ENCODE measurements around the gene GALNT18.

Gene GALNT18

GRCh38 chr11:11545285-11546275, 76.2 kb downstream of the GALNT18 start:
- DNase-seq: no peak
- intact Hi-C loops (cut with DNase I): no loop called here

- intact Hi-C loops (cut with DNase I): no loop called here
- no peak for DNase-seq
Observed at GRCh38 chr11:11543656-11544055, 78.1 kb downstream of the GALNT18 start.

GRCh38 chr11:11540157-11540556, 81.6 kb downstream of the GALNT18 start:
- no peak for DNase-seq
- intact Hi-C loops (cut with DNase I): no loop called here

- intact Hi-C loops (cut with DNase I): no loop called here
- peak in 17 of 42 donors; percentile 10 to 62 (median 31) for DNase-seq
Observed at GRCh38 chr11:11538277-11538960, 83.4 kb downstream of the GALNT18 start.

DNA sequence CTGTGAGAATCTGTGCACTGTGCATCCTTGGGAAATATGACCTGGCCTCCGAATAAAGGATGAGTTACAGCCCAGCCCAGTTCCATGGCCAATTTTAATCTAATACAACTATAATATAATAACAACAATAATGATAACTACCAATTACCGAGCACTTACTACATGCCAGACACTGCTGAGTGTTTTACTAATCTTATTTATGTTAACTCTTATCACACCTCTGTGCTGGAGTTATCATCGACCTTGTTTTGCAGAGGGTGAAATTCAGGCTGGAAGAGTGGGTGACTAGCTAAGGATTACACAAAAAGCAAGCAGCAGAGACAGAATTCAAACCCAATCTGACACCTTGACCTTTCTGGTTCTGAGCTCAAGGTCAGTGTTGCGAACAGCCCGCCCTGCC, 83.9 kb downstream of the GALNT18 start:
- intact Hi-C loops (cut with DNase I): no loop called here
- no peak for DNase-seq

- no peak for DNase-seq
- intact Hi-C loops (cut with DNase I): no loop called here
Observed at GRCh38 chr11:11537372-11537771, 84.4 kb downstream of the GALNT18 start.

- DNase-seq: no peak
- intact Hi-C loops (cut with DNase I): no loop called here
Observed at GRCh38 chr11:11536650-11537049, 85.2 kb downstream of the GALNT18 start.

GRCh38 chr11:11535611-11536010, 86.2 kb downstream of the GALNT18 start:
- intact Hi-C loops (cut with DNase I): no loop called here
- DNase-seq: peak in 1 of 42 donors; percentile 14

- peak in 4 of 42 donors; percentile 23 to 56 (median 34) for DNase-seq
- intact Hi-C loops (cut with DNase I): no loop called here
Observed at GRCh38 chr11:11534981-11535380, 86.8 kb downstream of the GALNT18 start.

- intact Hi-C loops (cut with DNase I): no loop called here
- no peak for DNase-seq
Observed at GRCh38 chr11:11533751-11534150, 88.1 kb downstream of the GALNT18 start.

DNA sequence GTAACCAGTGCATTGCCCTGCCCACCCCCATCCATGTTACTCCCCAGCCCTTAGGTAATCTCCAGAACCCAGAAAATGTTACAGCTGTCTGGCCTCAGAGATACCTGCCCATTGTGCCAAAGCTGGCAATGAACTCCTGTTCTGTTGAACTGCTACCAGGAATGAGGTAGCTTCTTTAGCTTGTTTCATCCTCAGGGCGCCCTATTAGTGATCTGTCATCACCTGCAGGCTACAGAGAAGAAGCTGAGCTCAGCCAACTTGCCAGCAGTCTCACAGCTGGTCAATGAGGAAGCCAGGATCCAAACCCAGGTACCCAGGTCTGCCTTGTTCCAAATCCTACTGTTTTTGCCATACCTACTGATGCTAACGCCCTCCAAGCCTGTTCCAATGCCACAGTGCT, 88.7 kb downstream of the GALNT18 start:
- DNase-seq: no peak
- intact Hi-C loops (cut with DNase I): no loop called here

DNA sequence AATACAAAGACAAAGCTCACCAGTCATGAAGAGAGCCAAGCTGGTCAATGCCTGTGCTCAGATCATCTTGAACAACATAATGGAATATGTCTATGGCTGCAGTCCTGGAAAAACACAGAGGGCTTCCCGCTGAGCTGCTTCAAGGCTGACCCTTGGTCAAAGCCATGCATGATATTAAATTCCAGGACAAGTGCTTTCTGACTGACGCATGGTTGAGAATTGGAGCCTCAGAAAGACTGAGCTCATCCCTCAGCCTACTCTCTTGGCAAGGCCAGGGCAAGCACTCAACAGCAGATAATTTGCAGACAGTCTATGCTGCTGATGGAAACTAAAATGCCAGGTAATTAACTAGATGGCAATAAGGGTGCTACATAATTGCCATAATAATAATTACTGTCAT, 89.2 kb downstream of the GALNT18 start:
- intact Hi-C loops (cut with DNase I): no loop called here
- no peak for DNase-seq

GRCh38 chr11:11531131-11531908, 90.5 kb downstream of the GALNT18 start:
- DNase-seq: peak in 1 of 42 donors; percentile 32
- intact Hi-C loops (cut with DNase I): no loop called here

DNA sequence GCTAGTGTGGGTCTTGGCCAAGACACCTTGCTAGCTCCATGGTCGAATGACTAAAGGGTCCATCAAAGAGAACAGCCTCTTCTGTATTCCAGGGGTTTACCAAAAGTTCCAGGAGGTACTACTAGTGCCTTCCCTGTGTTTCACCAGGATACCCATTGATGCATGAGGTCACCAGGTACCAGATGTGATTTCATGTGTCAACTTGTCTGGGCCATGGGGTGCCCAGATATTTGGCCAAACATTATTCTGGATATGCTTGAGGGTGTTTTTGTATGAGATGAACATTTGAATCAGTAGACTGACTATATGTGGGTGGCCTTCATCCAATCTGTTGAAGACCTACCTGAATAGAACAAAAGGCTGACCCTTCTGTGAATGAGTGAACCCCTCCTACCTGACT, 92.8 kb downstream of the GALNT18 start:
- no peak for DNase-seq
- intact Hi-C loops (cut with DNase I): no loop called here

DNA sequence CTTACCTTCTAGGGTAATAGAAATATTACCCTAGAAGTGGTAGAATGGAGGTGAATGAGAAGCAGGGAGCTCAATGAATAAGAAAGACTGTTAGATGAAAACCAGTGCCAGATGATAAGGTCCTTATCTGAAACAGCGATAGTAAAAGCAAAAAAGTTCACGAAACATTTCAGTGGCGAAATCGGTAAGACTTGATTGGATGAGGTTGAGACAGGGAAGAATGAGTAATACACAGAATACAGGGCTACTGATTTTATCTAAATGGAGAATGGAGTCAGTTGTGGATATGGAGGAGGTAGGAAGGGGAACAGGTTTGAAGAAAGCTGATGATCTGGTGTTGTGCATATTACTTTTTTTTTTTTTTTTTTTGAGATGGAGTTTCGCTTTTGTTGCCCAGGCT, 96.5 kb downstream of the GALNT18 start:
- intact Hi-C loops (cut with DNase I): no loop called here
- no peak for DNase-seq

DNA sequence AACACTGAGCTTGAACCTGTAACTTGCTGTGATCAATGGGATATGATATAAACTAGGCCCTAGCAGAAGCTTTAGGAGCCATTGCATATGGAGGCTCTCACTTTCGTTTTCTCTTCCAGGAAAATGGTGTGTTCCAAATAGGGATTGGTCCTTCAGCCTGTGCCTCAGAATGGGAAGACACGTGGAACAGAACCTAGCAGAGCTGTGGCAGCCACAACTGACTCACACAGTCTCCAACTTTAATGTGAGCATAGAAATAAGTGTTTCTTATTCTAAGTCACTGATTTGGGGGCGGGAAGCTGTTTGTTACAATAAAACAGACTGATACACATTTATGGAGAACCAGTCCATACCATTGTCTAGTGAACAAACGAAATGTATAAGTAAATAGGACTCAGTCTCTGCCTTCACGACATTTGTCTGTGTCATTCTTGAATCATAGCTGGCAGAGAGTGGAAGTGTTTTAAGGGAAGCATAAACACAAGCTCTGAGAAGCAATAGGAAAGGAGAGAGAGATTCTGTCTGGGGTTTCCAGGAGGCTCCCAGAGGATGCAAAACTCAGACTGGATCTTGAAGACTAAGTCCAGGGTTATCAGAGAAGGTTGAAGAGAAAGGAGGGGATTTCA, 97.3 kb downstream of the GALNT18 start:
- intact Hi-C loops (cut with DNase I): no loop called here
- peak in 4 of 42 donors; percentile 16 to 36 (median 24) for DNase-seq

DNA sequence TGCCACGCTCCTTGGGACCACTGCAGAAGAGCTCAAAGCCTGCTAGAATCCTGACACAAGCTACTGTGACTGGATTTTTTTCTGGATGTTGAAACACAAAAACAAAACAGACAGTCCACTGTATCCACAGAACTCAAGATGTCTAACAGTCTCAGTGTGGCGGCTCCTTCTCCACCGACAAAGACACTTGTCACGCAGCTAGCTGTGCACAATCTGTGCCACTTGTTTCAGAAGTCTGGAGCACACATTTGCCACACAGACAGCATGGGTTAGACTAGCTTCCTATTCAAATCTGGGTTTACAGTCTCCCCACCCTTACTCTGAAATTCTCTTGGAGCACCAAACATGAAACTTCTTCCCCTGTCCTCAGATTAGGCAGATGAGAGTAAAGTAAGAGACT, 99.2 kb downstream of the GALNT18 start:
- intact Hi-C loops (cut with DNase I): no loop called here
- DNase-seq: no peak

DNA sequence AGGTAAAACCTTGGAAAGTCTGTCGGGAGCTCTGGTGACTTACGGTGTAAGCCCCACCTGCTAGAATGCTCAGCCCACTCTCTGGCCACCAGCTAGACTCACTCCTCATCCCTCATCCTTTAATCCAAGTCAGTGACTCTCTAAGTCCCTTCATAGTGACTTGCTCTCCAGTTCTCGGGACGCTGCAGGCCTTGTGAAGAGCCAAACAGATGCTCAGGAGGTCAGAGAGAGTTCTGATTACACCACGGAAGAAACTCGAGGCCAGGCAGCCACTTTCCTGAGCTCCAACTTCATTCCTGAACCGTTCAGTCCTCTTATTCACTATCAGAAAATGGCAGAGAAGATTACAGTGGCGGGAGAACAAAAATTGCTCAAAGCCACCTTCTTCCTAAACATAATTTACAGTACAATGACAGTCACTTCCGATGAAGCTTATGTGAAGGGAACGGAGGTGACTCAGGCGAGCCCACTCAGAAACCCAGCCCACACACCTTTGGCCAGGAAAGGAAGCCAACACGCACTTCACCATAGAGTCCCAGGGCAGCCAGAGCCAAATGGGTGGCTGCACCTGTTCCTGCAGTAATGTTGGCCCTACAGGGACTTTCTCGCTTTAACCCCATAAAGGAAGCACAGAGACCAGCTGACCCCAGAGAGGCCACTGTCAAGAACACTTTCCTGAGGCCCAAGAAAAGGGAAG, 100.4 kb downstream of the GALNT18 start:
- intact Hi-C loops (cut with DNase I): no loop called here
- peak in 3 of 42 donors; percentile 22 to 48 (median 27) for DNase-seq
